Nephron (organoid): ENCODE data around the gene PARG.
"Not testable (repeated sequence)": the region's sequence is repeated elsewhere in the genome, so short reads cannot be mapped to it uniquely, and the experiment has no call there.

Experiments used
- H3K27ac Mint-ChIP-seq, 3 experiments: 2 replicates each; pipeline ENCODE4 v1.8.0; 2020; ENCODE audit warnings: mixed read lengths in 3 of 3, mild to moderate bottlenecking in 2 of 3, moderate library complexity in 1 of 3
- H3K27me3 Mint-ChIP-seq: 2 replicates; pipeline ENCODE4 v1.8.0; 2021; ENCODE audit warnings: low read depth, mild to moderate bottlenecking, moderate library complexity, mixed read lengths
- H3K36me3 Mint-ChIP-seq: 2 replicates; pipeline ENCODE4 v1.8.0; 2020; ENCODE audit warnings: low read depth, mixed read lengths
- H3K4me1 Mint-ChIP-seq: 2 replicates; pipeline ENCODE4 v1.8.0; 2020; ENCODE audit warnings: mixed read lengths
- H3K4me3 Mint-ChIP-seq, 3 experiments: 2 replicates each; pipeline ENCODE4 v1.8.0; 2020; ENCODE audit warnings: mild to moderate bottlenecking in 3 of 3, mixed read lengths in 3 of 3, moderate library complexity in 2 of 3
- H3K9me3 Mint-ChIP-seq: 2 replicates; pipeline ENCODE4 v1.8.0; 2020; ENCODE audit warnings: mixed read lengths
- CTCF ChIP-seq, 3 experiments: fragments of 200-600 bp; sonication (generic); IDR thresholded peaks; one replicate each; pipeline ENCODE4 v1.5.0; 2021; ENCODE audit warnings: antibody characterized with exemption in 3 of 3; ENCODE audit not compliant: unreplicated experiment in 3 of 3

The PARG gene

GRCh38 chr10:49931276-49931675 lies 10.6 kb downstream of the PARG start:
- H3K36me3 Mint-ChIP-seq, H3K4me1 Mint-ChIP-seq, H3K4me3 Mint-ChIP-seq, H3K27me3 Mint-ChIP-seq, H3K9me3 Mint-ChIP-seq, H3K27ac Mint-ChIP-seq: not testable (repeated sequence)

GRCh38 chr10:49923572-49923971 lies 18.3 kb downstream of the PARG start:
- not testable (repeated sequence) for H3K4me3 Mint-ChIP-seq, H3K27me3 Mint-ChIP-seq, H3K9me3 Mint-ChIP-seq, H3K4me1 Mint-ChIP-seq, H3K27ac Mint-ChIP-seq
- H3K36me3 Mint-ChIP-seq, result peaks cover 14% of the 10 kb centered on the region

- H3K4me3 Mint-ChIP-seq, H3K9me3 Mint-ChIP-seq, H3K27ac Mint-ChIP-seq, H3K27me3 Mint-ChIP-seq, H3K4me1 Mint-ChIP-seq: not testable (repeated sequence)
- H3K36me3 Mint-ChIP-seq, result peaks cover 10% of the 10 kb centered on the region
These were observed 19.8 kb downstream of the PARG start for GRCh38 chr10:49922041-49922440.

- H3K36me3 Mint-ChIP-seq, result peaks cover 19% of the 10 kb centered on the region
- not testable (repeated sequence) for H3K4me1 Mint-ChIP-seq, H3K4me3 Mint-ChIP-seq, H3K27me3 Mint-ChIP-seq, H3K9me3 Mint-ChIP-seq, H3K27ac Mint-ChIP-seq
These were observed 23.9 kb downstream of the PARG start for GRCh38 chr10:49917927-49918326.

- H3K27ac Mint-ChIP-seq, H3K27me3 Mint-ChIP-seq, H3K4me3 Mint-ChIP-seq, H3K4me1 Mint-ChIP-seq, H3K9me3 Mint-ChIP-seq: not testable (repeated sequence)
- peaks cover 15% of the 10 kb centered on the region for H3K36me3 Mint-ChIP-seq
- TF ChIP-seq CTCF (IDR thresholded peaks at IDR 0.05; ENCODE audit: unreplicated experiment in 3 of 3), result peak in 1 of 3 experiments; percentile 14
These were observed 25.4 kb downstream of the PARG start for GRCh38 chr10:49916451-49916850.

- H3K4me1 Mint-ChIP-seq, H3K27ac Mint-ChIP-seq, H3K9me3 Mint-ChIP-seq, H3K4me3 Mint-ChIP-seq, H3K27me3 Mint-ChIP-seq: not testable (repeated sequence)
- H3K36me3 Mint-ChIP-seq, result peaks cover 11% of the 10 kb centered on the region
These were observed 31.5 kb downstream of the PARG start for GRCh38 chr10:49910295-49910694.

- H3K27me3 Mint-ChIP-seq, H3K9me3 Mint-ChIP-seq, H3K4me1 Mint-ChIP-seq, H3K4me3 Mint-ChIP-seq: not testable (repeated sequence)
- H3K36me3 Mint-ChIP-seq, result peaks cover 10% of the 10 kb centered on the region
- peak overlapping the region in 1 of 3 experiments; percentile 33 for H3K27ac Mint-ChIP-seq
These were observed 33.3 kb downstream of the PARG start for GRCh38 chr10:49908290-49909080.

GRCh38 chr10:49903829-49904228 lies 38.0 kb downstream of the PARG start:
- not testable (repeated sequence) for H3K4me1 Mint-ChIP-seq, H3K4me3 Mint-ChIP-seq, H3K27ac Mint-ChIP-seq, H3K9me3 Mint-ChIP-seq, H3K27me3 Mint-ChIP-seq
- H3K36me3 Mint-ChIP-seq, result peaks cover 11% of the 10 kb centered on the region

- peaks cover 30% of the 10 kb centered on the region for H3K36me3 Mint-ChIP-seq
- not testable (repeated sequence) for H3K27me3 Mint-ChIP-seq, H3K4me3 Mint-ChIP-seq, H3K9me3 Mint-ChIP-seq, H3K4me1 Mint-ChIP-seq, H3K27ac Mint-ChIP-seq
These were observed 41.4 kb downstream of the PARG start for GRCh38 chr10:49900406-49900805.

GRCh38 chr10:49899999-49900398 lies 41.8 kb downstream of the PARG start:
- peaks cover 34% of the 10 kb centered on the region for H3K36me3 Mint-ChIP-seq

GRCh38 chr10:49890025-49890424 lies 51.8 kb downstream of the PARG start:
- not testable (repeated sequence) for H3K27me3 Mint-ChIP-seq, H3K4me1 Mint-ChIP-seq, H3K4me3 Mint-ChIP-seq, H3K27ac Mint-ChIP-seq
- H3K9me3 Mint-ChIP-seq, result peaks cover 16% of the 10 kb centered on the region
- peak in 1 of 3 experiments; percentile 23 for TF ChIP-seq CTCF (IDR thresholded peaks at IDR 0.05; ENCODE audit: unreplicated experiment in 3 of 3)
- H3K36me3 Mint-ChIP-seq, result peaks cover 30% of the 10 kb centered on the region

More at GRCh38 chr10:49899999-49900398, 41.8 kb downstream of the PARG start:
- not testable (repeated sequence) for H3K4me3 Mint-ChIP-seq, H3K27ac Mint-ChIP-seq, H3K4me1 Mint-ChIP-seq, H3K27me3 Mint-ChIP-seq, H3K9me3 Mint-ChIP-seq

- not testable (repeated sequence) for H3K27ac Mint-ChIP-seq, H3K4me1 Mint-ChIP-seq
- peaks cover 32% of the 10 kb centered on the region for H3K36me3 Mint-ChIP-seq
These were observed 57.0 kb downstream of the PARG start for GRCh38 chr10:49884739-49885331.

GRCh38 chr10:49883852-49884251 lies 58.0 kb downstream of the PARG start:
- not testable (repeated sequence) for H3K4me1 Mint-ChIP-seq, H3K4me3 Mint-ChIP-seq, H3K27me3 Mint-ChIP-seq, H3K27ac Mint-ChIP-seq
- H3K9me3 Mint-ChIP-seq, result peaks cover 17% of the 10 kb centered on the region
- peaks cover 28% of the 10 kb centered on the region for H3K36me3 Mint-ChIP-seq

More at GRCh38 chr10:49884739-49885331, 57.0 kb downstream of the PARG start:
- not testable (repeated sequence) for H3K4me3 Mint-ChIP-seq, H3K27me3 Mint-ChIP-seq
- peaks cover 17% of the 10 kb centered on the region for H3K9me3 Mint-ChIP-seq
